HG03469 (cell line): ENCODE data around the gene TMA7B.

Experiments
- ATAC-seq: cut with Tn5 transposase; IDR thresholded peaks from one replicate; pipeline ENCODE4 v1.9.1; 2021; ENCODE audit warnings: mild to moderate bottlenecking, moderate library complexity, moderate number of reproducible peaks; ENCODE audit not compliant: unreplicated experiment

TMA7B gene

GRCh38 chr22:39932918-39933649 lies 27.1 kb upstream of the TMA7B start:
- ATAC-seq = no peak

GRCh38 chr22:39933741-39934140 lies 26.5 kb upstream of the TMA7B start:
- ATAC-seq = no peak

- no peak for ATAC-seq
These were observed 25.1 kb upstream of the TMA7B start for GRCh38 chr22:39935116-39935515.

GRCh38 chr22:39935612-39936011 lies 24.6 kb upstream of the TMA7B start:
- ATAC-seq = no peak

- ATAC-seq = no peak
These were observed 23.6 kb upstream of the TMA7B start for GRCh38 chr22:39936523-39937145.

GRCh38 chr22:39937906-39938305 lies 22.3 kb upstream of the TMA7B start:
- ATAC-seq = no peak

- no peak for ATAC-seq
These were observed 21.6 kb upstream of the TMA7B start for GRCh38 chr22:39938509-39939111.

GRCh38 chr22:39939830-39940229 lies 20.4 kb upstream of the TMA7B start:
- no peak for ATAC-seq

- ATAC-seq = no peak
These were observed 19.4 kb upstream of the TMA7B start for GRCh38 chr22:39940757-39941305.

- ATAC-seq = no peak
These were observed 18.6 kb upstream of the TMA7B start for GRCh38 chr22:39941601-39942000.

- no peak for ATAC-seq
These were observed 17.6 kb upstream of the TMA7B start for GRCh38 chr22:39942439-39943230.

GRCh38 chr22:39943337-39943736 lies 16.9 kb upstream of the TMA7B start:
- no peak for ATAC-seq

- no peak for ATAC-seq
These were observed 16.0 kb upstream of the TMA7B start for GRCh38 chr22:39943953-39944872.

- no peak for ATAC-seq
These were observed 14.1 kb upstream of the TMA7B start for GRCh38 chr22:39946126-39946502.

GRCh38 chr22:39946503-39947219 lies 13.5 kb upstream of the TMA7B start:
- no peak for ATAC-seq

- no peak for ATAC-seq
These were observed 12.7 kb upstream of the TMA7B start for GRCh38 chr22:39947220-39948216.

GRCh38 chr22:39949964-39950737 lies 10.0 kb upstream of the TMA7B start:
- ATAC-seq = no peak
